ENCODE results near the gene WAPL.

- TF ChIP-seq CTCF (IDR thresholded peaks at IDR 0.05) (no peak), EZH2 (IDR thresholded peaks at IDR 0.05) (no peak)
Measured at GRCh38 chr10:86512137-86512536, 9.5 kb downstream of the WAPL start.
